SH-SY5Y (cell line): ENCODE data around the gene LRRC39.
A peak's percentile ranks its signal among the peaks of the same experiment; 100 is the strongest.

Source experiments
- GATA2 ChIP-seq: IDR thresholded peaks from 2 replicates; pipeline ENCODE4 v1.6.1; 2011; ENCODE audit warnings: mild to moderate bottlenecking, low read depth, low read length
- GATA3 ChIP-seq: IDR thresholded peaks from 2 replicates; pipeline ENCODE4 v1.6.1; 2011; ENCODE audit warnings: low read depth, mild to moderate bottlenecking, low read length, moderate library complexity

The LRRC39 gene

GRCh38 chr1:100164216-100164615, 13.8 kb downstream of the LRRC39 start:
- no peak for TF ChIP-seq GATA2
- TF ChIP-seq GATA3 = no peak

GRCh38 chr1:100162881-100163280, 15.2 kb downstream of the LRRC39 start:
- TF ChIP-seq GATA2 (no peak), GATA3 (no peak)

GRCh38 chr1:100152271-100152670, 25.8 kb downstream of the LRRC39 start:
- no peak for TF ChIP-seq GATA2
- no peak for TF ChIP-seq GATA3

DNA sequence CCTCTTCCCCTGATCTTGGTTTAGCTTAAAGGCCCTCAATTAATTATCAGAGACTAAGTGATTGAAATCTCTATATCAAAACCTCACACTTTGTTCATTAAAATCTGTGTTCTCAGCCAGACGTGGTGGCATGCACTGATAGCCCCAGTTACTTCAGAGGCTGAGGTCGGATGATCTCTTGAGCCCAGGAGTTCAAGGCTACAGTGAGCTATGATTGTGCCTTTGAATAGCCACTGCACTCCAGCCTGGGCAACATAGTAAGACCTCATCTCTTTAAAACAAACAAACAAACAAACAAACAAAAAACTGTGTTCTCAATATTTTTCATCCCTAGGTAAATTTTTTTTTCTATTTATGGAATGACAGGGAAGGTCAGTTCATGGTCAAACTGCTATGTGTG, 26.4 kb downstream of the LRRC39 start:
- TF ChIP-seq GATA3 (no peak), GATA2 (no peak)

GRCh38 chr1:100147875-100148274, 30.2 kb downstream of the LRRC39 start:
- TF ChIP-seq GATA3 (no peak), GATA2 (no peak)

DNA sequence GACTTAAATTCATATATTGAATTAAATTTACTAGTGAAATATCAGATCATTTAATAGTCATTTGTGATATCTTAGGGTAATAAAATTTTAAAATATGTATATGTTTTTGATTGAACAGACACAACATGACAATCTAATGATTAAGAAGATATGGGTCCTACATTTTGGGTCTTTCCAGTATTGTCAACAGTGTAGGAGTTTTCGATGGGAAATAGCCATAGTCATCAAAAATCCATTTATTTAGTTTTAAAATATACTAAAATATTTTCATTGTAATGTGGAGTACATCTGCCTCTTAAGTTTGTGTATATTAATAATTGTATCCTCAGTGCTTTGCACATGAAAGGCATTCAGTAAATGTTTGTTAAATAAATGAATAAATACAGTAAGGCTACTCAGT, 31.1 kb downstream of the LRRC39 start:
- TF ChIP-seq GATA2 (no peak), GATA3 (no peak)

- TF ChIP-seq GATA2 = no peak
- TF ChIP-seq GATA3 = no peak
These were observed 32.9 kb downstream of the LRRC39 start for GRCh38 chr1:100145116-100145515.

DNA sequence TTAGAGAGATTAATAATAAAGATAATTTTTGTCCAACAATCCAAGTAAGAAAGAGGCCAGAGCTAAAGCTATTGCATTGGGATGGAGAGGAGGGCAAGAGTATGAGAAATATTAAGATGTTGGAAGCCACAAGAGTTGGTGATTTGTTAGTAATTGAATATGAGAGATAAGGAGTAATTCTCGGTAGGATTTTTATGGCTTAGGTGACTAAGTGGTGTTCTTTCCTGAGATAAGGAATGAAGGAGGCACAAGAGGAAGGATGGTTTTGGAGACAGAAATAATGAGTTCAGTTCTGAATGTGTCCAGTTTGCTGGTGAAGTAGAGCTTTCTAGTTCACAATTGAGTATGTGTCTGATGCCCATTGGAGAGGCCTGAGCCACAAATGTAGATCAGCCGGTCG, 35.7 kb downstream of the LRRC39 start:
- TF ChIP-seq GATA3 (no peak), GATA2 (no peak)

- TF ChIP-seq GATA2 (no peak), GATA3 (no peak)
These were observed 36.9 kb downstream of the LRRC39 start for GRCh38 chr1:100141192-100141591.

- TF ChIP-seq GATA2 = no peak
These were observed 40.5 kb downstream of the LRRC39 start for GRCh38 chr1:100137602-100138001.

- no peak for TF ChIP-seq GATA3
- no peak for TF ChIP-seq GATA2
These were observed 43.2 kb downstream of the LRRC39 start for GRCh38 chr1:100134872-100135271.

DNA sequence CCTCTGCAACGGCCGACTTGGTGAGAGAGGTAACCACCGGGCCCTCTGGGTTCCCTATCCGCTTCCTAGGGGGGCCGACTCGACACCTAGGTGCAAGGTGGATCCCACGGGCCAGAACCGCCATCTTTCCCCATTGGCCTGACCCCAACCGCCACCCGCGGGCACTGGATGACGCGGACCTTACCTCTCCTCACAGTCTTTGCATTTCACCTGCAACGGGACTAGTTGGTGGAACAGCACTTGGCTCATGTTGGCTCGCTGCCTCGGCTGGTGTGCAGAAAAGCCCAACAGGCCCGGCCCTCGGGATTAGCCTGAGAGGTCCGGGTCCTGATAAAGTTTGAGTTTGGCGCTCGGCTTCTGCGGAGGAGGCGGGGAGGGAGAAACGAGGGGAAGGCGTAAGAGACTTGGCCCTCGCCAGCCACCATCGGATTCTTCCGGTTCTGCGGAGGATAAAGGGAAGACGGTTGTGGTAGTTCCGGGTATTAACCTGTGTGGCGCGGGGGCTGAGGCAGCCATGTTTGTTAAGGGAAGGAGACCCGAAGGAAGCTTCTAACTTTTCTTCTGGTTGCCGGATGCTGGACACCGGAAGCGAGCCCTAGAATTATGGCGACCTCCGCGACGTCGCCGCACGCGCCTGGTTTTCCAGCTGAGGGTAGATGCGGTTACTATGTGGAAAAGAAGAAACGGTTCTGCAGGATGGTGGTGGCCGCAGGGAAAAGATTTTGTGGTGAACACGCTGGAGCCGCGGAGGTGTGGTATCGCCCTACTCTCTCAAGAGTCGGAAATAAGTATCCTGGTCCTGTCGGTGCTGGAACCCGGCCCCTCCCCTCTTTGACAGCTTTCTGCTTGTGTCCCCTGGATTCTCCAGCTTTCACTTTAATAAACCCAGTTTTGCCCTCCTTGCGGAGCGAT, 45.2 kb downstream of the LRRC39 start, which contains the start of the genes SASS6 and TRMT13:
Gene SASS6, minus strand, starts transcription at position 365 of the 912 bp plus-strand sequence. Its CDS starts 116 bp downstream, at position 249.
Gene TRMT13, plus strand, starts transcription at position 598 of the 912 bp plus-strand sequence. Its CDS starts 6 bp downstream, at position 604.
- TF ChIP-seq GATA3 (no peak), GATA2 (0 out of 2 replicates have a peak, but pooled peaks have one; percentile 34)

GRCh38 chr1:100131623-100132022, 46.4 kb downstream of the LRRC39 start:
- TF ChIP-seq GATA2 (no peak), GATA3 (no peak)

DNA sequence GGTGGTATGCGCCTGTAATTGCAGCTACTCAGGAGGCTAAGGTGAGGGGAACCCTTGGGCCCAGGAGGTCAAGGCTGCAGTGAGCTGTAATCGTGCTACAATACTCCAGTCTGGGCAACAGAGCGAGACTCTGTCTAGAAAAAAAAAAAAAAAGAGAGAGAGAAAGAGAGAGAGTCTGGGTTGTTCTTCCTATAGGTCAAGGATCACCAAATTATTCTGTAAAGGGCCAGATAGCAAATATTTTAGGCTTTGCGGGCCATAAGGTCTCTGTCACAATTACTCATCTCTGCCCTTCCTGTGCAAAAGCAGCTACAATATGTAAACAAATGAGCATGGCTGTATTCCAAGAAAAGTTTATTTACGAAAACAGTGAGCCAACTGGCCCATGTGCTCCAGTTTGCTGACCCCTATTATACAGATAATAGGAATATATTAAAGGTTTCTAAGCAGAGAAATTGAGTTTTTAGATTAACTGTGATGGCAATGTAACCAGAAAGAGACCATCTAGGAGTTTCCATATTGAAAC, 47.4 kb downstream of the LRRC39 start:
- no peak for TF ChIP-seq GATA3
- TF ChIP-seq GATA2 = no peak

- TF ChIP-seq GATA2 = no peak
- no peak for TF ChIP-seq GATA3
These were observed 50.8 kb downstream of the LRRC39 start for GRCh38 chr1:100127226-100127625.
